Small intestine (tissue), 7 donors: ENCODE data around the gene ATP6V0E1. TPM values are rescaled to one million over a fixed set of nuclear protein-coding genes. Genes with fewer than 3 reads are reported as not detected.
A peak's percentile ranks its signal among the peaks of the same experiment; 100 is the strongest.

Source experiments
- DNase-seq, 2 donors: peaks; one replicate each; pipeline versions ENCODE4 v3.0.0 to v3.0.0-alpha.2; 2013
- FAIRE-seq: peaks from 2 replicates; lab custom pipeline; 2012; peaks lifted over from hg19 to GRCh38; lab: Jason Lieb, UNC
- H3K27ac ChIP-seq, 3 donors: one replicate each; pipeline ENCODE4 v1.5.1; 2013; ENCODE audit warnings: low read length in 2 of 3, mild to moderate bottlenecking in 2 of 3, control low read depth in 1 of 3, inconsistent platforms in 1 of 3, low read depth in 1 of 3, moderate library complexity in 1 of 3
- H3K27me3 ChIP-seq, 3 donors: one replicate each; pipeline ENCODE4 v1.6.1; 2013; ENCODE audit warnings: low read length in 3 of 3, inconsistent platforms in 1 of 3; ENCODE audit not compliant: control insufficient read depth in 3 of 3, insufficient read depth in 3 of 3
- H3K36me3 ChIP-seq, 3 donors: one replicate each; pipeline ENCODE4 v1.6.1; 2013; ENCODE audit warnings: low read length in 3 of 3, inconsistent platforms in 1 of 3, low read depth in 1 of 3, mild to moderate bottlenecking in 1 of 3, moderate library complexity in 1 of 3; ENCODE audit not compliant: control insufficient read depth in 3 of 3, insufficient read depth in 2 of 3
- H3K4me1 ChIP-seq, 3 donors: one replicate each; pipeline ENCODE4 v1.6.1; 2013; ENCODE audit warnings: low read length in 2 of 3, inconsistent platforms in 1 of 3, low read depth in 1 of 3, mild to moderate bottlenecking in 1 of 3, moderate library complexity in 1 of 3; ENCODE audit not compliant: control insufficient read depth in 3 of 3, insufficient read depth in 2 of 3
- H3K4me3 ChIP-seq, 3 donors: one replicate each; pipeline ENCODE4 v1.5.1; 2013; ENCODE audit warnings: low read length in 3 of 3, control low read depth in 1 of 3, inconsistent platforms in 1 of 3, low read depth in 1 of 3, mild to moderate bottlenecking in 1 of 3, moderate library complexity in 1 of 3
- H3K9me3 ChIP-seq, 2 donors: one replicate each; pipeline ENCODE4 v1.6.1; 2013; ENCODE audit warnings: low read depth in 1 of 2, low read length in 1 of 2; ENCODE audit not compliant: control insufficient read depth in 2 of 2, insufficient read depth in 1 of 2
- WGBS, 3 donors: extraction: QIAGEN DNeasy Blood & Tissue Kit; methylation state at CpG; one replicate each; pipeline ENCODE4 v1.1.7; 2013; 5-methylcytosine and 5-hydroxymethylcytosine counted together
- polyA plus RNA-seq, 4 donors: library from polyadenylated mRNA; stranded (reverse) in 3 of 4; unstranded in 1 of 4; fragments of 200-250 nt in 3 of 4; fragments of 120-200 nt in 1 of 4; gene quantifications; one replicate each; pipeline versions ENCODE4 v1.2.1 to v1.2.3, GENCODE V29; 2013
- donor health status: healthy with polysubstance abuse.
- donor health status: control.
- donor health status: control.
- donor health status: Bipolar disorder and iron deficiency.
- donor health status: healthy.

The ATP6V0E1 gene
- polyA plus RNA-seq, 4 donors = 170 to 230 (median 199) TPM

GRCh38 chr5:172975289-172975688 lies 8.3 kb upstream of the ATP6V0E1 start:
- Histone ChIP-seq H3K27me3 (no peaks in the 10 kb centered on the region), H3K27ac (no peak overlapping the region), H3K9me3 (no peaks in the 10 kb centered on the region), H3K4me3 (no peak overlapping the region), H3K4me1 (no peaks in the 10 kb centered on the region), H3K36me3 (peaks cover 0 to 1% (median 0%) of the 10 kb centered on the region in 3 donors)
- FAIRE-seq (no peak), DNase-seq (no peak)
- WGBS, 3 donors = 75 to 85% (median 83%) methylated on average over 11 of the region's 11 CpGs

DNA sequence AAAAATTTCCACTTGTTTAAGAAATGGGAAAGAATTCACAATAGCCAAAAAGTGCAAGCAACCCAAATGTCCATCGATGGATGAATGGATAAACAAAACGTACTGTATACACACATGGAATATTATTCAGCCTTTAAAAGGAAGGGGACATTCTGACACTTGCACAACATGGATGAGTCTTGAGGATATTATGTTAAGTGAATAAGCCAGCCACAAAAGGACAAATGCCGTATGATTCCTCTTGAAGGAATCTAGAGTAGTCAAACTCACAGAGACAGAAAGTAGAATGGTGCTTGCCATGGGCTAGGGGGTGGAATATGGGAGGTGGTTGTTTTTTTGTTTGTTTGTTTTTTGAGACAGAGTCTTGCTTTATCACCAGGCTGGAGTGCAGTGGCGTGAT lies 3.8 kb upstream of the ATP6V0E1 start:
- no peak for DNase-seq
- no peaks in the 10 kb centered on the region for H3K36me3 ChIP-seq
- FAIRE-seq = no peak
- H3K9me3 ChIP-seq = no peaks in the 10 kb centered on the region
- no peaks in the 10 kb centered on the region for H3K27me3 ChIP-seq
- no peak overlapping the region for H3K27ac ChIP-seq
- WGBS, 3 donors = 88 to 90% (median 90%) methylated on average over 4 of the region's 4 CpGs
- no peak overlapping the region for H3K4me3 ChIP-seq
- no peaks in the 10 kb centered on the region for H3K4me1 ChIP-seq

GRCh38 chr5:172981931-172982330 lies 1.6 kb upstream of the ATP6V0E1 start:
- Histone ChIP-seq H3K4me3 (no peak overlapping the region), H3K9me3 (no peaks in the 10 kb centered on the region), H3K27ac (no peak overlapping the region), H3K27me3 (no peaks in the 10 kb centered on the region), H3K36me3 (peaks cover 0 to 6% (median under 1%) of the 10 kb centered on the region in 3 donors), H3K4me1 (peaks cover 0 to 7% (median 5%) of the 10 kb centered on the region in 3 donors)
- no peak for FAIRE-seq
- WGBS, 3 donors = 86 to 92% (median 88%) methylated on average over 7 of the region's 7 CpGs
- no peak for DNase-seq

- 0 to 1% (median 0%) methylated on average over 15 of the region's 15 CpGs for WGBS, 3 donors
- Histone ChIP-seq H3K9me3 (no peaks in the 10 kb centered on the region), H3K36me3 (peaks cover 0 to 14% (median 2%) of the 10 kb centered on the region in 3 donors), H3K27ac (peak overlapping the region; percentile 78 to 96 (median 94)), H3K4me1 (peaks cover 0 to 7% (median 5%) of the 10 kb centered on the region in 3 donors), H3K27me3 (no peaks in the 10 kb centered on the region), H3K4me3 (peak overlapping the region; percentile 66 to 97 (median 82))
- DNase-seq (peak; percentile 61 to 81), FAIRE-seq (no peak)
Observed at GRCh38 chr5:172984244-172984953, 828 bp downstream of the ATP6V0E1 start.

- FAIRE-seq (no peak), DNase-seq (peak in 1 of 2 donors; percentile 10)
- H3K36me3 ChIP-seq = peaks cover 0 to 16% (median 2%) of the 10 kb centered on the region in 3 donors
- H3K4me1 ChIP-seq = peaks cover 0 to 7% (median 5%) of the 10 kb centered on the region in 3 donors
- no peak overlapping the region for H3K4me3 ChIP-seq
- no peaks in the 10 kb centered on the region for H3K27me3 ChIP-seq
- no peak overlapping the region for H3K27ac ChIP-seq
- no peaks in the 10 kb centered on the region for H3K9me3 ChIP-seq
Observed at GRCh38 chr5:172985596-172985995, 2.0 kb downstream of the ATP6V0E1 start.

DNA sequence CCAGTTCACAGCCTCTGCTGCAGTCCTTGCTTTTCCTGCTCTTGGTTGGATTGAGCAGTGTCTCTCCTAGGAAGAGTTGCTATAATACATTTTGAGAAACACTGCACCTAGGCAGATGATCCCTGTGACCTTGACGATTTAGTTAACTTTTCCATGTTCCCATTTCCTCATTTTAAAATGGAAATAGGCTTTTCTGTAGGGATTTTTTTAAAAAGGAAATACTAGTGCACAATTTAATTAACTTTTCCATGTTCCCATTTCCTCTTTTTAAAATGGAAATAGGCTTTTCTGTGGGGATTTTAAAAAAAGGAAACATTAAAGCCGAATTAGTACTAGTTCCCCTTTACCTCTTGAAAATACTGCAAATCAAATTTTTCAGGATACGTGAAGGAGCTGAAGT lies 4.7 kb downstream of the ATP6V0E1 start:
- DNase-seq (no peak), FAIRE-seq (no peak)
- 70 to 75% (median 70%) methylated on average over 3 of the region's 3 CpGs for WGBS, 3 donors
- H3K4me1 ChIP-seq = peaks cover 0 to 7% (median 5%) of the 10 kb centered on the region in 3 donors
- no peaks in the 10 kb centered on the region for H3K9me3 ChIP-seq
- no peak overlapping the region for H3K4me3 ChIP-seq
- no peaks in the 10 kb centered on the region for H3K27me3 ChIP-seq
- no peak overlapping the region for H3K27ac ChIP-seq
- H3K36me3 ChIP-seq = peaks cover 0 to 23% (median 2%) of the 10 kb centered on the region in 3 donors

GRCh38 chr5:172990776-172991175 lies 7.2 kb downstream of the ATP6V0E1 start:
- H3K36me3 ChIP-seq = peaks cover 3 to 34% (median 8%) of the 10 kb centered on the region in 3 donors
- no peak overlapping the region for H3K27ac ChIP-seq
- 90 to 91% (median 91%) methylated on average over 8 of the region's 8 CpGs for WGBS, 3 donors
- H3K4me1 ChIP-seq = peaks cover 0 to 4% (median 0%) of the 10 kb centered on the region in 3 donors
- DNase-seq (no peak), FAIRE-seq (no peak)
- no peak overlapping the region for H3K4me3 ChIP-seq
- no peaks in the 10 kb centered on the region for H3K27me3 ChIP-seq
- no peaks in the 10 kb centered on the region for H3K9me3 ChIP-seq

DNA sequence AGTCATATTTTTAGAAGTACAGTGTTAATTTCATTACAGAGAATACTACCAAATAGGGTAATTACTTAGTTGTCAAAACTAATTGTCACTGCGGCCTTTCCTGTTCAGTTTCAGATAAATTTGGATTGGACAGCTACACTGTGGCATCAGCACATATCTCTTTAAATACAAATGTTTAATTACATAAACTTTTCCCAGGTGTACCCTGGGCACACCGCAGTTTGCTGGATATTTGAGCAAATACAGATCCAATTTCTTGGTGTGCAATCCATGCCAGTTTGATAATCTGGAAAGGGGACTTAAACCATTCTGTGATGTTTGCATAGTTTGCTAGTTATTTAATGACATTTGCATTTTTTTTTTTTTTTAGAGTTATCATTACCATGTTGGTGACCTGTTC lies 10.8 kb downstream of the ATP6V0E1 start:
- Histone ChIP-seq H3K4me1 (no peaks in the 10 kb centered on the region), H3K27me3 (no peaks in the 10 kb centered on the region), H3K27ac (no peak overlapping the region), H3K36me3 (peaks cover 3 to 35% (median 9%) of the 10 kb centered on the region in 3 donors), H3K4me3 (no peak overlapping the region), H3K9me3 (no peaks in the 10 kb centered on the region)
- no peak for DNase-seq
- 91 to 97% (median 95%) methylated on average over 2 of the region's 2 CpGs for WGBS, 3 donors
- FAIRE-seq = no peak
